Measurements from ENCODE around the gene RNASEL. TPM values are rescaled to one million over a fixed set of nuclear protein-coding genes. Genes with fewer than 3 reads are reported as not detected.
A peak's percentile ranks its signal among the peaks of the same experiment; 100 is the strongest.

Gene RNASEL
- total RNA-seq, 1 donor from 2014 or later: 11.1 TPM

DNA sequence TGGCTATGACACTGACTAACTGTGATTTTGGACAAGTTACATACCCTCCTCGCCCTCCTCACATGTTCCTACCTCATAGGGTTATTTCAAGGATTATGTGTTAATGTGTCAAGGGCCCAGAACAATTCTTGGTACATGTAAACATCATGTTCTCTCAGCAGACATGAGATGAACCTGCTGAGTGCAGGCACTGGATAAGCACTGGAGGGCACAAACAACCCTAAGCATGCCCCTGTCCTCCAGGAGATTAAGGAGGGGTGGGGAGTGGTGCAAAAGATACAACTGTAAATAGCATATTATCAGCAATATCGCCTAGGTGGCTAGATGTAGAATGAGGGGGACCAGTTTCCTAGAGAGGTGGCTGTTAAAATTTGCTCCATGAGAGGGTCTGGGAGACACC is 32.9 kb upstream of the RNASEL start:
- no peak overlapping the region for H3K4me3 Mint-ChIP-seq
- H3K27ac Mint-ChIP-seq: peak overlapping the region; percentile 61
- ChIA-PET CTCF (interaction anchor here (1.0 to 1.8 kb wide), 3 partner anchors 20 to 163 kb away, joined by 3 to 5 read pairs (median 4); no protein-coding TSS in a partner anchor), POLR2A (no interaction called here)
- peaks cover 53% of the 10 kb centered on the region for H3K4me1 Mint-ChIP-seq
- DNase-seq (no peak), ATAC-seq (ENCODE audit: low read depth) (no peak)
- peaks cover 6% of the 10 kb centered on the region for H3K9me3 Mint-ChIP-seq
- H3K36me3 Mint-ChIP-seq (ENCODE audit: low read depth): peaks cover 2% of the 10 kb centered on the region
- no peaks in the 10 kb centered on the region for H3K27me3 Mint-ChIP-seq
- intact Hi-C loops (cut with micrococcal nuclease): no loop called here
- TF ChIP-seq, protein P1, sequence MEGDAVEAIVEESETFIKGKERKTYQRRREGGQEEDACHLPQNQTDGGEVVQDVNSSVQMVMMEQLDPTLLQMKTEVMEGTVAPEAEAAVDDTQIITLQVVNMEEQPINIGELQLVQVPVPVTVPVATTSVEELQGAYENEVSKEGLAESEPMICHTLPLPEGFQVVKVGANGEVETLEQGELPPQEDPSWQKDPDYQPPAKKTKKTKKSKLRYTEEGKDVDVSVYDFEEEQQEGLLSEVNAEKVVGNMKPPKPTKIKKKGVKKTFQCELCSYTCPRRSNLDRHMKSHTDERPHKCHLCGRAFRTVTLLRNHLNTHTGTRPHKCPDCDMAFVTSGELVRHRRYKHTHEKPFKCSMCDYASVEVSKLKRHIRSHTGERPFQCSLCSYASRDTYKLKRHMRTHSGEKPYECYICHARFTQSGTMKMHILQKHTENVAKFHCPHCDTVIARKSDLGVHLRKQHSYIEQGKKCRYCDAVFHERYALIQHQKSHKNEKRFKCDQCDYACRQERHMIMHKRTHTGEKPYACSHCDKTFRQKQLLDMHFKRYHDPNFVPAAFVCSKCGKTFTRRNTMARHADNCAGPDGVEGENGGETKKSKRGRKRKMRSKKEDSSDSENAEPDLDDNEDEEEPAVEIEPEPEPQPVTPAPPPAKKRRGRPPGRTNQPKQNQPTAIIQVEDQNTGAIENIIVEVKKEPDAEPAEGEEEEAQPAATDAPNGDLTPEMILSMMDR (IDR thresholded peaks at IDR 0.05): no peak

DNA sequence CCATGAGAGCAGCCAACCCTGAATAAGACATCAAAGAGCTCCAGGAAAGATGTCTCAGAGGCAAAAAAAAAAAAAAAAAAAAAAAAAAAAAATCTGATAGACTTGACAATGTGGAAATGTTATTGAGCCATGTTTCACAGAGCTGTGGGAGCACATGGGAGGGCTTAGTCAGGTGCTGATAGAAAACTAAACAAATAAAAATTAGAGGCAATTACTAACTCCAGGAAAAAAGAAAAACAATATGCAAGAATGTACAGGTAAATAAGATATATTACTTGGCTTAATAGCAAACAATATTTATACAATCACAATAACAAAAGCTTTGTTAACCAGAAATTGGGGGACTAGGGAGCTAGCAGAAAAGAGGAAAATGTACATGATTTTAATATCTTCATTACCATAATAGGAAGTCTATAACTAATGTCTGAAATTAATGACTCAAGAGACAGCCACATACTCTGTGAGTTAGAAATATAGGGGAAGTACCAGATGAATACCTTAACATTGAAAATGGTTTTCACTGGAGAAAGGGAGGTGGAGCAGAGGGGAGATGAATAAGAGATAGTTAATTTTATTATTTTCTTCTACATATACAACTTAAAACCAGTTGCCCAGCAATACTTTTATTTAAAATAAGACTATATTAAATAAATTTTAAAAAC is 32.0 kb upstream of the RNASEL start:
- ChIA-PET CTCF (interaction anchor here (0.5 to 1.8 kb wide), 4 partner anchors 19 to 164 kb away, joined by 3 to 5 read pairs (median 4); no protein-coding TSS in a partner anchor), POLR2A (interaction anchor here (0.6 to 0.7 kb wide), 3 partner anchors 28 to 1559 kb away, joined by 3 to 4 read pairs (median 4); no protein-coding TSS in a partner anchor)
- peaks cover 6% of the 10 kb centered on the region for H3K9me3 Mint-ChIP-seq
- DNase-seq (no peak), ATAC-seq (ENCODE audit: low read depth) (peak; percentile 40)
- intact Hi-C loops (cut with micrococcal nuclease): no loop called here
- H3K27me3 Mint-ChIP-seq: no peaks in the 10 kb centered on the region
- no peak overlapping the region for H3K4me3 Mint-ChIP-seq
- no peak overlapping the region for H3K27ac Mint-ChIP-seq
- TF ChIP-seq, protein P1 (IDR thresholded peaks at IDR 0.05): no peak
- H3K36me3 Mint-ChIP-seq (ENCODE audit: low read depth): peaks cover 2% of the 10 kb centered on the region
- H3K4me1 Mint-ChIP-seq: peaks cover 61% of the 10 kb centered on the region

DNA sequence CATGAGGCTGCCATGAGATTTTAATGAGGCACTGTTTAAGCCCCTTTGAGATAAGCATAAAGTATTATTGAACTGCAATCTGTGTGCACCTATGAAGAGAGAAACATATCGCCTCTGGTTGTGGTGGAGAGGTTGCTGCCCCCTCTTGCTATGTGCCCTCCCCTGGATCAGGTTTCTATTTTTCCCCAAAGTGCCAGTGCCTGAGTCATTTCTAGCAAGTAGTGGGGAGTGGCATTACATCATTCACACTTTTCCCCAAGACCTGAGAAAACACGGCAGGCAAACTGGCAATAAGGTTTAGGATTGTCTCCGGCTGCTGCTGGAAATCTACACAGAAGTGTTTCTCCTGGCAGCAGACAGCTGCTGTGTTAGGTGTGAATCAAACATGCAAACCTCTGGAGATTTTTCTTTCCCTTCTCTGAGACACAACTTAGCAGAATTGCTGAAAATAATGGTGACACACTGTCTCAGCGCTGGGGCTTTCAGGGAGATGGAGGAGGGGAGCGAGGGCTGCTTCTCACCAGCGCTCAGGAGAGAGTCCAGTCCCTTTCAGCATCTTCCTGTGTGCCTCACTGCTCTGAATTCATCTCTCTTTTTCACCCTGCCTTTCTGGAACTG is 28.8 kb upstream of the RNASEL start:
- intact Hi-C loops (cut with micrococcal nuclease): loop anchor here (2.0 to 5.0 kb wide), 2 partner anchors 15 to 219 kb away; partner anchors contain the start of gene DHX9
- peaks cover 4% of the 10 kb centered on the region for H3K27me3 Mint-ChIP-seq
- H3K4me3 Mint-ChIP-seq: no peak overlapping the region
- ATAC-seq (ENCODE audit: low read depth) (no peak), DNase-seq (no peak)
- peaks cover 2% of the 10 kb centered on the region for H3K36me3 Mint-ChIP-seq (ENCODE audit: low read depth)
- H3K9me3 Mint-ChIP-seq: peaks cover 6% of the 10 kb centered on the region
- H3K4me1 Mint-ChIP-seq: peaks cover 59% of the 10 kb centered on the region
- no peak overlapping the region for H3K27ac Mint-ChIP-seq
- ChIA-PET POLR2A (no interaction called here), CTCF (interaction anchor here (1.3 to 1.8 kb wide), 2 partner anchors 165 to 167 kb away, joined by 3 to 4 read pairs; no protein-coding TSS in a partner anchor)
- TF ChIP-seq, protein P1 (IDR thresholded peaks at IDR 0.05): no peak

DNA sequence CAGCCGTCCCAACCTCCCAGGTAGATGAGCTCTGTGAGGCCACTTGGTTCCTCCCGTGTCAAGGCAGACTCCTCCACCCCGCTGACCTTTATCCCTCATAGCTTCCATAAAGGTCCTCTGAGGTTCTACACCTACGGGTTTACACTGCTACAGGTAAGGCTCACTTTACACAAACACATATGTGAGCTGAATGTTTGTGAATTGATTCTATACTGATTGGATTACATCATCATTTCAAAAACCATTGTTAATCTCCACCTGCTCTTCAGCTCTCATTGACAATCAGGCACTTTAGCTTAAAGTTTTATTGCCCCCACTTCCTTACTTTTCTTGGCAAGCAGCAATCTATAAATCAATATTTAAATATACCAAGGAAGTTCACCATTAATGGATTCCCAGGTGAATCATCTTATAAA is 28.0 kb upstream of the RNASEL start:
- intact Hi-C loops (cut with micrococcal nuclease): loop anchor here (2.0 to 5.0 kb wide), 2 partner anchors 16 to 220 kb away; partner anchors contain the start of gene DHX9
- Mint-ChIP-seq H3K4me3 (no peak overlapping the region), H3K9me3 (peaks cover 6% of the 10 kb centered on the region), H3K36me3 (ENCODE audit: low read depth) (peaks cover 2% of the 10 kb centered on the region), H3K27ac (peak overlapping the region; percentile 81), H3K27me3 (peaks cover 5% of the 10 kb centered on the region), H3K4me1 (peaks cover 53% of the 10 kb centered on the region)
- ChIA-PET CTCF (interaction anchor here (0.9 to 3.7 kb wide), 4 partner anchors 16 to 168 kb away, joined by 3 to 15 read pairs (median 5); no protein-coding TSS in a partner anchor), POLR2A (interaction anchor here (1.3 to 4.9 kb wide), 2 partner anchors 13 to 133 kb away, joined by 3 to 33 read pairs; partner anchors contain the start of gene RGS16)
- DNase-seq (no peak), ATAC-seq (ENCODE audit: low read depth) (no peak)
- TF ChIP-seq, protein P1 (IDR thresholded peaks at IDR 0.05): no peak
